IMR-90 (cell line): ENCODE measurements around the gene HAX1. TPM values are rescaled to one million over a fixed set of nuclear protein-coding genes. Genes with fewer than 3 reads are reported as not detected.
"Not testable (repeated sequence)": the region's sequence is repeated elsewhere in the genome, so short reads cannot be mapped to it uniquely, and the experiment has no call there.

Experiments used
- ATAC-seq: fragments of 200-7000 bp; cut with Tn5 transposase; 2 replicates; pipeline ENCODE4 v1.9.1; 2020; ENCODE audit warnings: low read depth, mild to moderate bottlenecking, moderate library complexity
- BruUV-seq: library from RNA; stranded (reverse); fragments of 400-500 nt; replicated peaks from 2 replicates; lab custom pipeline; 2021; lab: Mats Ljungman, UMichigan
- CTCF ChIA-PET: fragments of 300-600 bp; formaldehyde crosslinking; extraction: SDS; loops from one replicate; lab custom pipeline; 2021; ENCODE audit warnings: antibody characterized with exemption; lab: Yijun Ruan, JAX
- POLR2A ChIA-PET: fragments of 300-600 bp; sonication (Branson Sonifier 250); formaldehyde crosslinking; loops from one replicate; lab custom pipeline; 2022; ENCODE audit warnings: antibody characterized with exemption; ENCODE audit not compliant: unreplicated experiment; lab: Charles Lee
- DNase-seq: peaks from one replicate; pipeline ENCODE4 v3.0.0; 2013
- H2AFZ ChIP-seq: replicated peaks from 2 replicates; pipeline ENCODE3; 2013; ENCODE audit warnings: low read length, mild to moderate bottlenecking; ENCODE audit not compliant: poor library complexity
- H2AK5ac ChIP-seq: 2 replicates; pipeline ENCODE4 v1.6.1; 2013; ENCODE audit warnings: low read depth, low read length, inconsistent platforms
- H2AK9ac ChIP-seq: replicated peaks from 2 replicates; pipeline ENCODE3; 2013; ENCODE audit warnings: mild to moderate bottlenecking, low read depth, low read length, moderate library complexity; ENCODE audit not compliant: poor library complexity
- H2BK120ac ChIP-seq: 2 replicates; pipeline ENCODE4 v1.6.1; 2013; ENCODE audit warnings: low read depth, low read length, inconsistent platforms
- H2BK15ac ChIP-seq: 3 replicates; pipeline ENCODE4 v1.6.1; 2013; ENCODE audit warnings: low read depth, low read length, inconsistent platforms
- H2BK20ac ChIP-seq: 2 replicates; pipeline ENCODE4 v1.6.1; 2013; ENCODE audit warnings: low read depth, mild to moderate bottlenecking, inconsistent platforms, low read length, moderate library complexity
- H2BK5ac ChIP-seq: 2 replicates; pipeline ENCODE4 v1.6.1; 2013; ENCODE audit warnings: mild to moderate bottlenecking, low read depth, low read length, inconsistent platforms; ENCODE audit not compliant: poor library complexity, severe bottlenecking
- H3K14ac ChIP-seq: replicated peaks from 2 replicates; pipeline ENCODE4 v1.6.1; 2013; ENCODE audit warnings: low read depth, low read length, inconsistent platforms
- H3K18ac ChIP-seq: 2 replicates; pipeline ENCODE4 v1.6.1; 2013; ENCODE audit warnings: low read depth, low read length, control low read depth
- H3K23ac ChIP-seq: 2 replicates; pipeline ENCODE4 v1.6.1; 2013; ENCODE audit warnings: low read depth, low read length, inconsistent platforms
- H3K27ac ChIP-seq: 2 replicates; pipeline ENCODE4 v1.5.1; 2013; ENCODE audit warnings: mild to moderate bottlenecking, control low read depth, low read length; ENCODE audit not compliant: insufficient read depth
- H3K27me3 ChIP-seq: 2 replicates; pipeline ENCODE4 v1.6.1; 2013; ENCODE audit warnings: low read length; ENCODE audit not compliant: control insufficient read depth, insufficient read depth
- H3K36me3 ChIP-seq: 2 replicates; pipeline ENCODE4 v1.6.1; 2013; ENCODE audit warnings: low read length, mixed read lengths; ENCODE audit not compliant: control insufficient read depth, insufficient read depth
- H3K4ac ChIP-seq: 2 replicates; pipeline ENCODE4 v1.6.1; 2013; ENCODE audit warnings: low read depth, low read length, inconsistent platforms
- H3K4me1 ChIP-seq: 2 replicates; pipeline ENCODE4 v1.6.1; 2013; ENCODE audit warnings: low read length, mixed read lengths; ENCODE audit not compliant: control insufficient read depth, insufficient read depth
- H3K4me2 ChIP-seq: 2 replicates; pipeline ENCODE4 v1.6.1; 2013; ENCODE audit warnings: low read depth, mild to moderate bottlenecking, control low read depth, low read length, moderate library complexity
- H3K4me3 ChIP-seq: 2 replicates; pipeline ENCODE4 v1.5.1; 2013; ENCODE audit warnings: low read depth, mild to moderate bottlenecking, control low read depth, low read length, moderate library complexity; ENCODE audit not compliant: insufficient read depth
- H3K56ac ChIP-seq: 2 replicates; pipeline ENCODE4 v1.6.1; 2013; ENCODE audit warnings: low read length, inconsistent platforms; ENCODE audit not compliant: insufficient read depth; ENCODE audit errors: extremely low read depth
- H3K79me1 ChIP-seq, 2 experiments: 2 replicates each; pipeline ENCODE4 v1.6.1; 2013; ENCODE audit warnings: low read length in 2 of 2, inconsistent platforms in 1 of 2, low read depth in 1 of 2
- H3K9ac ChIP-seq: 2 replicates; pipeline ENCODE4 v1.6.1; 2013; ENCODE audit warnings: low read depth, low read length, control low read depth
- H3K9me1 ChIP-seq: 2 replicates; pipeline ENCODE4 v1.6.1; 2013; ENCODE audit warnings: low read length, inconsistent platforms; ENCODE audit not compliant: insufficient read depth
- H3K9me3 ChIP-seq: 2 replicates; pipeline ENCODE4 v1.6.1; 2013; ENCODE audit warnings: low read length; ENCODE audit not compliant: control insufficient read depth, insufficient read depth
- H4K20me1 ChIP-seq: 2 replicates; pipeline ENCODE4 v1.6.1; 2013; ENCODE audit warnings: low read length, inconsistent platforms; ENCODE audit not compliant: insufficient read depth
- H4K5ac ChIP-seq: 2 replicates; pipeline ENCODE4 v1.6.1; 2013; ENCODE audit warnings: mild to moderate bottlenecking, low read depth, low read length, control low read depth
- H4K8ac ChIP-seq, 2 experiments: 2 replicates each; pipeline ENCODE4 v1.6.1; 2013; ENCODE audit warnings: low read depth in 2 of 2, low read length in 2 of 2, control low read depth in 1 of 2, inconsistent platforms in 1 of 2
- H4K91ac ChIP-seq: 2 replicates; pipeline ENCODE4 v1.6.1; 2013; ENCODE audit warnings: low read depth, low read length, inconsistent platforms; ENCODE audit not compliant: insufficient read depth
- WGBS, 2 experiments: methylation state at CpG; one replicate each; pipeline versions ENCODE4 v1.1.5 to v1.1.7; 2013; ENCODE audit warnings: missing lambda C conversion rate in 2 of 2; ENCODE audit not compliant: insufficient read length in 1 of 2; ENCODE audit errors: extremely low coverage in 2 of 2; 5-methylcytosine and 5-hydroxymethylcytosine counted together
- dilution Hi-C: fragments of 300-500 bp; cut with HindIII; formaldehyde crosslinking; loops from one replicate; pipeline ENCODE4 v1.14.3; 2018; ENCODE audit warnings: low sequenced_read_pairs; ENCODE audit not compliant: unreplicated experiment
- in situ Hi-C: fragments of 300-500 bp; cut with MboI; formaldehyde crosslinking; loops from 3 replicates; pipeline ENCODE4 v1.14.3; 2019; ENCODE audit warnings: low sequenced_read_pairs, inconsistent platforms, mixed read lengths
- intact Hi-C: fragments of 100-400 bp; cut with micrococcal nuclease; formaldehyde crosslinking; loops from 2 replicates; pipeline ENCODE4 v1.10.0; 2022
- polyA plus RNA-seq, 3 experiments: library from polyadenylated mRNA; depleted of rRNA; stranded (reverse); fragments of >200 nt; gene quantifications; 2 replicates each; pipeline ENCODE4 v1.2.3, GENCODE V29; 2012; ENCODE audit warnings: low replicate concordance in 1 of 3
- total RNA-seq: library from RNA; depleted of rRNA; stranded (reverse); fragments of >200 nt; gene quantifications from 2 replicates; pipeline ENCODE4 v1.2.3, GENCODE V29; 2012

Gene HAX1
- total and polyA plus RNA-seq, 2 of the 4 experiments (the other 2 are of a cell fraction), result 117 to 146 TPM

DNA sequence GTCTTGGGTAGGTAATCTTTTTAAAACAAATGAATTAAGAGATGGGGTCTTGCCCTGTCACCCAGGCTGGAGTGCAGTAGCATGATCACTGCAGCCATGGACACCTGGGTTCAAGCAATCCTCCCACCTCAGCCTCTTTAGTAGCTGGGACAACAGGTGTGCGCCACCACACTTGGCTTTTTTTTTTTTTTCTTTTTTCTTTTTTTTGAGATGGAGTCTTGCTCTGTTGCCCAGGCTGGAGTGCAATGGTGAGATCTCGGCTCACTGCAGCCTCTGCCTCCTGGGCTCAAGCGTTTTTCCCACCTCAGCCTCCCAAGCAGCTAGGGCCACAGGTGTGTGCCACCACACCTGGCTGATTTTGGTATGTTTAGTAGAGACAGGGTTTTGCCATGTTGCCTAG lies 41.3 kb upstream of the HAX1 start:
- H2BK5ac ChIP-seq, H3K56ac ChIP-seq, intact Hi-C loops, H3K9me3 ChIP-seq, H2BK20ac ChIP-seq, DNase-seq, H3K4ac ChIP-seq, H3K14ac ChIP-seq, H3K4me3 ChIP-seq, H2AK5ac ChIP-seq, POLR2A ChIA-PET, H3K18ac ChIP-seq, dilution Hi-C loops, H2BK120ac ChIP-seq, H4K91ac ChIP-seq, BruUV-seq, H3K23ac ChIP-seq, H3K27ac ChIP-seq, H4K8ac ChIP-seq, H4K5ac ChIP-seq, H3K4me2 ChIP-seq, H2AK9ac ChIP-seq, H3K9ac ChIP-seq, H2AFZ ChIP-seq, H2BK15ac ChIP-seq, in situ Hi-C loops, H3K4me1 ChIP-seq, H3K27me3 ChIP-seq, H3K9me1 ChIP-seq, ATAC-seq: not testable (repeated sequence)
- H4K20me1 ChIP-seq, result peaks cover 29% of the 10 kb centered on the region; the same call in 1 of the 2 replicates
- H3K36me3 ChIP-seq, result peaks cover 74% of the 10 kb centered on the region
- H3K79me1 ChIP-seq, result peaks cover 20 to 47% of the 10 kb centered on the region in 2 experiments
- WGBS, 2 experiments, result 100% methylated on average over 1 of the region's 3 CpGs; no CpG with 5 or more reads in 1 of the 2 experiments
- CTCF ChIA-PET, result interaction anchor here (0.6 kb wide), 1 partner anchor 647 kb away, joined by 4 read pairs; no protein-coding TSS in a partner anchor

- H2AFZ ChIP-seq, CTCF ChIA-PET, H3K4me3 ChIP-seq, H3K56ac ChIP-seq, POLR2A ChIA-PET, intact Hi-C loops, H2BK5ac ChIP-seq, H3K27ac ChIP-seq, H3K14ac ChIP-seq, BruUV-seq, in situ Hi-C loops, H2BK120ac ChIP-seq, H3K9me1 ChIP-seq, H3K4ac ChIP-seq, H3K9ac ChIP-seq, dilution Hi-C loops, H3K18ac ChIP-seq, H3K4me1 ChIP-seq, H3K23ac ChIP-seq, ATAC-seq, H2BK20ac ChIP-seq, DNase-seq, H3K9me3 ChIP-seq, H2AK5ac ChIP-seq, H4K91ac ChIP-seq, H2BK15ac ChIP-seq, H3K4me2 ChIP-seq, H4K8ac ChIP-seq, H2AK9ac ChIP-seq, H4K5ac ChIP-seq, H3K27me3 ChIP-seq: not testable (repeated sequence)
- WGBS, 2 experiments, result 100% methylated on average over 2 of the region's 12 CpGs; no CpG with 5 or more reads in 1 of the 2 experiments
- H4K20me1 ChIP-seq, result peaks cover 15% of the 10 kb centered on the region; the same call in 1 of the 2 replicates
- peaks cover 72% of the 10 kb centered on the region for H3K36me3 ChIP-seq
- H3K79me1 ChIP-seq, result peaks cover 25 to 54% of the 10 kb centered on the region in 2 experiments
These were observed 39.3 kb upstream of the HAX1 start for GRCh38 chr1:154233127-154233526.
